CD4-positive, alpha-beta T cell (primary cell): ENCODE data around the gene GRIN2A. TPM values are rescaled to one million over a fixed set of nuclear protein-coding genes. Genes with fewer than 3 reads are reported as not detected.

Experiments used
- ATAC-seq: fragments of 200-7000 bp; cut with Tn5 transposase; one replicate; pipeline ENCODE4 v1.10.0; 2022; ENCODE audit warnings: mild to moderate bottlenecking; ENCODE audit not compliant: poor library complexity
- CTCF ChIA-PET: fragments of 350-600 bp; sonication (Branson Sonifier 250); formaldehyde crosslinking; loops from one replicate; lab custom pipeline; 2021; ENCODE audit warnings: antibody characterized with exemption, inconsistent platforms; lab: Charles Lee
- POLR2A ChIA-PET: fragments of 350-600 bp; sonication (Branson Sonifier 250); formaldehyde crosslinking; loops from one replicate; lab custom pipeline; 2021; ENCODE audit warnings: antibody characterized with exemption, inconsistent platforms; lab: Charles Lee
- DNase-seq, 14 experiments: peaks; one replicate each; pipeline ENCODE4 v3.0.0-alpha.2; 2013 to 2020; ENCODE audit warnings: mixed read lengths in 2 of 14
- H3K27ac ChIP-seq, 2 donors: one replicate each; pipeline versions ENCODE4 v1.5.1 to v1.7.0; 2013; ENCODE audit warnings: low read length in 2 of 2, low read depth in 1 of 2, mild to moderate bottlenecking in 1 of 2
- H3K27me3 ChIP-seq, 2 experiments: 1 replicate in 1 of 2; 2 replicates in 1 of 2; pipeline versions ENCODE4 v1.6.1 to v1.7.0; 2013; ENCODE audit warnings: low read length in 2 of 2, control low read depth in 1 of 2, mild to moderate bottlenecking in 1 of 2, moderate library complexity in 1 of 2; ENCODE audit not compliant: insufficient read depth in 2 of 2, control insufficient read depth in 1 of 2
- H3K36me3 ChIP-seq: one replicate; pipeline ENCODE4 v1.6.1; 2013; ENCODE audit warnings: low read length, control low read depth; ENCODE audit not compliant: insufficient read depth
- H3K4me1 ChIP-seq: one replicate; pipeline ENCODE4 v1.6.1; 2013; ENCODE audit warnings: low read length, control low read depth; ENCODE audit not compliant: insufficient read depth
- H3K4me3 ChIP-seq: one replicate; pipeline ENCODE4 v1.5.1; 2013; ENCODE audit warnings: mild to moderate bottlenecking, low read length, moderate library complexity
- H3K9me3 ChIP-seq, 2 experiments: 1 replicate in 1 of 2; 2 replicates in 1 of 2; pipeline versions ENCODE4 v1.6.1 to v1.7.0; 2013; ENCODE audit warnings: low read length in 2 of 2, mild to moderate bottlenecking in 2 of 2, control low read depth in 1 of 2, moderate library complexity in 1 of 2; ENCODE audit not compliant: control insufficient read depth in 1 of 2, insufficient read depth in 1 of 2
- H3K27ac Mint-ChIP-seq: one replicate; pipeline ENCODE4 v1.8.0; 2020; ENCODE audit warnings: mixed read lengths
- H3K27me3 Mint-ChIP-seq: one replicate; pipeline ENCODE4 v1.8.0; 2021; ENCODE audit warnings: mixed read lengths
- H3K36me3 Mint-ChIP-seq: one replicate; pipeline ENCODE4 v1.8.0; 2021; ENCODE audit warnings: low read depth, mixed read lengths
- H3K4me1 Mint-ChIP-seq: one replicate; pipeline ENCODE4 v1.8.0; 2021; ENCODE audit warnings: low read depth, mixed read lengths
- H3K4me3 Mint-ChIP-seq: one replicate; pipeline ENCODE4 v1.8.0; 2020; ENCODE audit warnings: mild to moderate bottlenecking, mixed read lengths
- H3K9me3 Mint-ChIP-seq: one replicate; pipeline ENCODE4 v1.8.0; 2020; ENCODE audit warnings: mixed read lengths
- intact Hi-C, 2 experiments: fragments of 100-400 bp; cut with DNase I in 1 of 2; cut with micrococcal nuclease in 1 of 2; formaldehyde crosslinking; loops; one replicate each; pipeline versions ENCODE4 v1.15.1 to v1.9.0; 2023 to 2025; cut with DNase I, micrococcal nuclease
- total RNA-seq, 174 experiments: library from RNA in 2 of 174; stranded (reverse) in 2 of 174; gene quantifications; one replicate each; pipeline ENCODE4 v1.2.3 and lab custom pipeline; 2021 to 2026
- TF ChIP-seq, protein P1 (sequence below): fragments of 200-600 bp; IDR thresholded peaks from one replicate; pipeline ENCODE4 v1.8.0; 2022; ENCODE audit warnings: antibody characterized with exemption, mild to moderate bottlenecking

Gene GRIN2A
- total RNA-seq, 2 experiments from 2014 or later: not detected

DNA sequence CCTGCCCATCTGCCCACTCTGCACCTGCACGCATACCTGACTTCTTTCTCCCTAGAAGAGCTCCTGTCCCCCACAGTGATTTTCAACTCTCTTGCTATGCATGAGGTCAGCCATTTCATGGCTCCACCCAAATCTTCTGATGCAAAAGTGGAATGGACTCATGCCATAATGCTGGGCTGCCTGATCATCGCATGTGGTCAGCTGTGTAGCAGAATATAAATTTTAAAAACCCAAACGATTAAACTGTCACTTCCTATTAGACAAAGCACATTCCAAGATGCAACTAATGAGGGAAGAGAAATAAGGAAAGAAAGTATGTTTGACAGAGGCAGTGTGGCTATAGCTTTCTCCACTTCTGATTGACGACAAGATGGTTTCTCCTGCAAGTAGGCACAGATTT is 26.1 kb downstream of the GRIN2A start:
- no peaks in the 10 kb centered on the region for H3K9me3 Mint-ChIP-seq
- Histone ChIP-seq H3K27me3 (no peaks in the 10 kb centered on the region), H3K27ac (no peak overlapping the region), H3K4me3 (no peak overlapping the region), H3K9me3 (no peaks in the 10 kb centered on the region), H3K36me3 (no peaks in the 10 kb centered on the region), H3K4me1 (no peaks in the 10 kb centered on the region)
- no peak overlapping the region for H3K27ac Mint-ChIP-seq
- peaks cover 35% of the 10 kb centered on the region for H3K27me3 Mint-ChIP-seq
- TF ChIP-seq, protein P1, sequence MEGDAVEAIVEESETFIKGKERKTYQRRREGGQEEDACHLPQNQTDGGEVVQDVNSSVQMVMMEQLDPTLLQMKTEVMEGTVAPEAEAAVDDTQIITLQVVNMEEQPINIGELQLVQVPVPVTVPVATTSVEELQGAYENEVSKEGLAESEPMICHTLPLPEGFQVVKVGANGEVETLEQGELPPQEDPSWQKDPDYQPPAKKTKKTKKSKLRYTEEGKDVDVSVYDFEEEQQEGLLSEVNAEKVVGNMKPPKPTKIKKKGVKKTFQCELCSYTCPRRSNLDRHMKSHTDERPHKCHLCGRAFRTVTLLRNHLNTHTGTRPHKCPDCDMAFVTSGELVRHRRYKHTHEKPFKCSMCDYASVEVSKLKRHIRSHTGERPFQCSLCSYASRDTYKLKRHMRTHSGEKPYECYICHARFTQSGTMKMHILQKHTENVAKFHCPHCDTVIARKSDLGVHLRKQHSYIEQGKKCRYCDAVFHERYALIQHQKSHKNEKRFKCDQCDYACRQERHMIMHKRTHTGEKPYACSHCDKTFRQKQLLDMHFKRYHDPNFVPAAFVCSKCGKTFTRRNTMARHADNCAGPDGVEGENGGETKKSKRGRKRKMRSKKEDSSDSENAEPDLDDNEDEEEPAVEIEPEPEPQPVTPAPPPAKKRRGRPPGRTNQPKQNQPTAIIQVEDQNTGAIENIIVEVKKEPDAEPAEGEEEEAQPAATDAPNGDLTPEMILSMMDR: no peak
- H3K4me3 Mint-ChIP-seq: no peak overlapping the region
- no peaks in the 10 kb centered on the region for H3K36me3 Mint-ChIP-seq
- no peak for DNase-seq
- CTCF ChIA-PET: no interaction called here
- intact Hi-C loops: no loop called here
- H3K4me1 Mint-ChIP-seq: no peaks in the 10 kb centered on the region
- POLR2A ChIA-PET: no interaction called here
- ATAC-seq: no peak

DNA sequence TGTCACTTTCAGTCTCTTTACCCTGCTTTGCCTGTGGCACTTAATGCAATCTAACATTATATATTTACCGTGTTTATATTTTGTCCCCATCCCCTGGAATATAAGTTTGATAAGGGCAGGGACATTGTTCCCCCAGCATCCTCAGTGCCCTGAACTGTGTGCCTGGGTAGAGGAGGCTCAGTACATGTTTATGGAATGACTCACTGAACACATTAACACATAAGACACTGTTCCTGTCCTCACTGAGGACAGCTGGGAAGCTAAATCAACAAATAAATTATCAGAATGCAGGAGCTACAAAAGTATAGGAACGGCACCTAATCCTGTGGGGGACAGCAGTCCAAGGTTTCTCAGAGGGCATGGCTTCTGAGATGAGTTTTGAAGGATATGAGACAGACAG is 27.8 kb downstream of the GRIN2A start:
- Mint-ChIP-seq H3K27ac (no peak overlapping the region), H3K4me1 (no peaks in the 10 kb centered on the region), H3K27me3 (peaks cover 34% of the 10 kb centered on the region), H3K9me3 (no peaks in the 10 kb centered on the region), H3K4me3 (no peak overlapping the region), H3K36me3 (no peaks in the 10 kb centered on the region)
- Histone ChIP-seq H3K4me1 (no peaks in the 10 kb centered on the region), H3K9me3 (no peaks in the 10 kb centered on the region), H3K36me3 (no peaks in the 10 kb centered on the region), H3K27ac (no peak overlapping the region), H3K27me3 (no peaks in the 10 kb centered on the region), H3K4me3 (no peak overlapping the region)
- TF ChIP-seq, protein P1: no peak
- intact Hi-C loops: no loop called here
- ChIA-PET CTCF (no interaction called here), POLR2A (no interaction called here)
- ATAC-seq (no peak), DNase-seq (no peak)

DNA sequence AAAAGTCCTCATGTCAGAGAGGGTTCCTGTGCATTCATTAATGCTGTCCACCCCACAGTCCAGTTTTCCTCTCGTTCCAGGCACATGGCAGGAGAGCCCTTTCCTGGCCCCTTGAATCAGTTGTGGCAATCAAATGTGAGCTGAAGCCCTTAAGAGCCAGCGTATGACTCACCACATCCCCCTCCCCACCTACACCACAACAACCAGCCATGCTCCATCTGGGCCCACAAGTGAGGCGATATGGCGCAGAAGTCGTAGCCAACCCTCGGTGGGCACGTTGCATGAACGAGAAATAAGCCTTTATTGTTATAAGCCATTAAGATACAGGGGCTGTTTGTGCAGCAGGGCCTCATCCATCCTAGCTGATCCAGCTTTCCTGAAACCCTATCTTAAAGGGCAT is 28.2 kb downstream of the GRIN2A start:
- Histone ChIP-seq H3K27ac (no peak overlapping the region), H3K4me3 (no peak overlapping the region), H3K4me1 (no peaks in the 10 kb centered on the region), H3K9me3 (no peaks in the 10 kb centered on the region), H3K27me3 (no peaks in the 10 kb centered on the region), H3K36me3 (no peaks in the 10 kb centered on the region)
- H3K27ac Mint-ChIP-seq: no peak overlapping the region
- DNase-seq: no peak
- CTCF ChIA-PET: no interaction called here
- peaks cover 34% of the 10 kb centered on the region for H3K27me3 Mint-ChIP-seq
- no peaks in the 10 kb centered on the region for H3K36me3 Mint-ChIP-seq
- no peaks in the 10 kb centered on the region for H3K4me1 Mint-ChIP-seq
- H3K4me3 Mint-ChIP-seq: no peak overlapping the region
- POLR2A ChIA-PET: no interaction called here
- no peak for ATAC-seq
- intact Hi-C loops: no loop called here
- H3K9me3 Mint-ChIP-seq: no peaks in the 10 kb centered on the region
- TF ChIP-seq, protein P1: no peak
